IPS DF 4.7 (cell line): ENCODE data around the gene ROBO1.
"Not testable (repeated sequence)": the region's sequence is repeated elsewhere in the genome, so short reads cannot be mapped to it uniquely, and the experiment has no call there.

Experiments used
- DNase-seq: peaks from one replicate; pipeline ENCODE4 v3.0.0-alpha.2; 2013; ENCODE audit warnings: low spot score; ENCODE audit errors: extremely low read depth

Gene ROBO1

GRCh38 chr3:79173259-79173658 lies 594.5 kb downstream of the ROBO1 start:
- DNase-seq = not testable (repeated sequence)

GRCh38 chr3:79172241-79172640 lies 595.6 kb downstream of the ROBO1 start:
- DNase-seq = no peak

- DNase-seq = no peak
These were observed 597.8 kb downstream of the ROBO1 start for GRCh38 chr3:79170021-79170420.

GRCh38 chr3:79167651-79168416 lies 600.0 kb downstream of the ROBO1 start:
- DNase-seq = no peak

GRCh38 chr3:79162653-79163052 lies 605.1 kb downstream of the ROBO1 start:
- DNase-seq = no peak

GRCh38 chr3:79161941-79162340 lies 605.9 kb downstream of the ROBO1 start:
- DNase-seq = no peak

GRCh38 chr3:79160421-79160820 lies 607.4 kb downstream of the ROBO1 start:
- no peak for DNase-seq

GRCh38 chr3:79159736-79160135 lies 608.1 kb downstream of the ROBO1 start:
- DNase-seq = no peak

GRCh38 chr3:79157191-79157590 lies 610.6 kb downstream of the ROBO1 start:
- DNase-seq = no peak

- DNase-seq = no peak
These were observed 612.9 kb downstream of the ROBO1 start for GRCh38 chr3:79154865-79155264.

GRCh38 chr3:79148786-79149185 lies 619.0 kb downstream of the ROBO1 start:
- no peak for DNase-seq

GRCh38 chr3:79146024-79146423 lies 621.8 kb downstream of the ROBO1 start:
- DNase-seq = no peak

GRCh38 chr3:79140708-79141107 lies 627.1 kb downstream of the ROBO1 start:
- no peak for DNase-seq

- DNase-seq = no peak
These were observed 628.3 kb downstream of the ROBO1 start for GRCh38 chr3:79139395-79140068.

GRCh38 chr3:79125313-79125984 lies 642.3 kb downstream of the ROBO1 start:
- no peak for DNase-seq

- no peak for DNase-seq
These were observed 652.3 kb downstream of the ROBO1 start for GRCh38 chr3:79115458-79115857.

- no peak for DNase-seq
These were observed 653.9 kb downstream of the ROBO1 start for GRCh38 chr3:79113876-79114275.

- no peak for DNase-seq
These were observed 656.3 kb downstream of the ROBO1 start for GRCh38 chr3:79111375-79112052.

GRCh38 chr3:79109754-79110153 lies 658.0 kb downstream of the ROBO1 start:
- DNase-seq = no peak

GRCh38 chr3:79103307-79103706 lies 664.5 kb downstream of the ROBO1 start:
- DNase-seq = no peak

- no peak for DNase-seq
These were observed 669.7 kb downstream of the ROBO1 start for GRCh38 chr3:79097964-79098660.
